ENCODE data around the gene GSAP. TPM values are rescaled to one million over a fixed set of nuclear protein-coding genes. Genes with fewer than 3 reads are reported as not detected.

The GSAP gene
- total and polyA plus RNA-seq, 2 experiments from 2014 or later = 1.7 to 3.0 TPM

- no peaks in the 10 kb centered on the region for H3K27me3 ChIP-seq
- no peak overlapping the region for H3K27ac ChIP-seq
- H3K9me3 ChIP-seq (ENCODE audit: low read depth) = no peaks in the 10 kb centered on the region
- no peak for TF ChIP-seq CTCF (IDR thresholded peaks at IDR 0.05; ENCODE audit: low read depth, low read length)
- no peaks in the 10 kb centered on the region for H3K36me3 ChIP-seq
- no peak for DNase-seq (ENCODE audit: low read depth in 1 of 2, low spot score in 1 of 2)
- no peak overlapping the region for H3K4me3 ChIP-seq
- H3K4me1 ChIP-seq (ENCODE audit: low read depth) = peaks cover 16% of the 10 kb centered on the region
Observed at GRCh38 chr7:77271766-77272165, 144.4 kb downstream of the GSAP start.

- no peaks in the 10 kb centered on the region for H3K9me3 ChIP-seq (ENCODE audit: low read depth)
- H3K36me3 ChIP-seq = no peaks in the 10 kb centered on the region
- no peak for DNase-seq (ENCODE audit: low read depth in 1 of 2, low spot score in 1 of 2)
- no peak overlapping the region for H3K4me3 ChIP-seq
- no peak overlapping the region for H3K27ac ChIP-seq
- no peak for TF ChIP-seq CTCF (IDR thresholded peaks at IDR 0.05; ENCODE audit: low read depth, low read length)
- no peaks in the 10 kb centered on the region for H3K27me3 ChIP-seq
- peaks cover 16% of the 10 kb centered on the region for H3K4me1 ChIP-seq (ENCODE audit: low read depth)
Observed at GRCh38 chr7:77270094-77270480, 146.1 kb downstream of the GSAP start.

GRCh38 chr7:77269360-77270093 lies 146.6 kb downstream of the GSAP start:
- H3K9me3 ChIP-seq (ENCODE audit: low read depth) = no peaks in the 10 kb centered on the region
- no peak overlapping the region for H3K4me3 ChIP-seq
- H3K27me3 ChIP-seq = no peaks in the 10 kb centered on the region
- DNase-seq (ENCODE audit: low read depth in 1 of 2, low spot score in 1 of 2) = peak; percentile 16 to 23
- no peak overlapping the region for H3K27ac ChIP-seq
- no peaks in the 10 kb centered on the region for H3K36me3 ChIP-seq
- H3K4me1 ChIP-seq (ENCODE audit: low read depth) = peaks cover 16% of the 10 kb centered on the region
- TF ChIP-seq CTCF (IDR thresholded peaks at IDR 0.05; ENCODE audit: low read depth, low read length) = no peak

- H3K36me3 ChIP-seq = no peaks in the 10 kb centered on the region
- H3K4me1 ChIP-seq (ENCODE audit: low read depth) = peaks cover 16% of the 10 kb centered on the region
- no peak overlapping the region for H3K27ac ChIP-seq
- DNase-seq (ENCODE audit: low read depth in 1 of 2, low spot score in 1 of 2) = peak in 1 of 2 donors; percentile 27
- no peak overlapping the region for H3K4me3 ChIP-seq
- no peak for TF ChIP-seq CTCF (IDR thresholded peaks at IDR 0.05; ENCODE audit: low read depth, low read length)
- H3K27me3 ChIP-seq = no peaks in the 10 kb centered on the region
- no peaks in the 10 kb centered on the region for H3K9me3 ChIP-seq (ENCODE audit: low read depth)
Observed at GRCh38 chr7:77266291-77266794, 149.8 kb downstream of the GSAP start.

- Histone ChIP-seq H3K4me3 (no peak overlapping the region), H3K27ac (no peak overlapping the region), H3K9me3 (ENCODE audit: low read depth) (no peaks in the 10 kb centered on the region), H3K27me3 (no peaks in the 10 kb centered on the region), H3K4me1 (ENCODE audit: low read depth) (peaks cover 16% of the 10 kb centered on the region), H3K36me3 (no peaks in the 10 kb centered on the region)
- no peak for DNase-seq (ENCODE audit: low read depth in 1 of 2, low spot score in 1 of 2)
- TF ChIP-seq CTCF (IDR thresholded peaks at IDR 0.05; ENCODE audit: low read depth, low read length) = no peak
Observed at GRCh38 chr7:77265666-77266065, 150.5 kb downstream of the GSAP start.
